Endothelial cell of umbilical vein (primary cell): ENCODE data around the gene INHBB. TPM values are rescaled to one million over a fixed set of nuclear protein-coding genes. Genes with fewer than 3 reads are reported as not detected.

ENCODE experiments used
- BruUV-seq: library from RNA; stranded (reverse); fragments of 400-500 nt; replicated peaks from 2 replicates; lab custom pipeline; 2021; lab: Mats Ljungman, UMichigan
- CTCF ChIA-PET: fragments of 300-600, 350-600 bp; sonication (Branson Sonifier 250); formaldehyde crosslinking; loops from one replicate; lab custom pipeline; 2021; ENCODE audit warnings: antibody characterized with exemption, inconsistent platforms; lab: Charles Lee
- POLR2A ChIA-PET: fragments of 300-600, 350-600 bp; sonication (Branson Sonifier 250); formaldehyde crosslinking; loops from one replicate; lab custom pipeline; 2021; ENCODE audit warnings: antibody characterized with exemption, inconsistent platforms; lab: Charles Lee
- DNase-seq: peaks from one replicate; pipeline ENCODE4 v3.0.0-alpha.2; 2011; ENCODE audit warnings: low read depth, low spot score
- FAIRE-seq: peaks from 2 replicates; lab custom pipeline; 2011; peaks lifted over from hg19 to GRCh38; lab: Jason Lieb, UNC
- H2AFZ ChIP-seq: 2 replicates; pipeline ENCODE4 v1.6.0; 2012; ENCODE audit warnings: low read depth, low read length, control low read depth, inconsistent platforms
- H3K27ac ChIP-seq: 2 replicates; pipeline ENCODE4 v1.5.1; 2011; ENCODE audit warnings: low read depth, mild to moderate bottlenecking, control low read depth, low read length, moderate library complexity; ENCODE audit not compliant: insufficient read depth
- H3K27me3 ChIP-seq, 2 experiments: 2 replicates each; pipeline versions ENCODE4 v1.6.0 to v1.6.1; 2011; ENCODE audit warnings: low read length in 2 of 2, mixed read lengths in 1 of 2; ENCODE audit not compliant: control insufficient read depth in 2 of 2, insufficient read depth in 2 of 2
- H3K36me3 ChIP-seq, 2 experiments: 2 replicates in 1 of 2; 3 replicates in 1 of 2; pipeline ENCODE4 v1.5.1; 2011; ENCODE audit warnings: low read length in 2 of 2, mild to moderate bottlenecking in 1 of 2, moderate library complexity in 1 of 2; ENCODE audit not compliant: control insufficient read depth in 2 of 2, insufficient read depth in 2 of 2; ENCODE audit errors: extremely low read depth in 1 of 2
- H3K4me1 ChIP-seq: 3 replicates; pipeline ENCODE4 v1.5.1; 2011; ENCODE audit warnings: mild to moderate bottlenecking, low read length; ENCODE audit not compliant: control insufficient read depth, insufficient read depth; ENCODE audit errors: extremely low read depth
- H3K4me2 ChIP-seq: 2 replicates; pipeline ENCODE4 v1.6.1; 2011; ENCODE audit warnings: low read length, control low read depth, mixed read lengths; ENCODE audit not compliant: insufficient read depth
- H3K4me3 ChIP-seq, 3 experiments: fragments of 200-600 bp in 1 of 3; sonication (generic), shearing (Covaris generic) in 1 of 3; replicated peaks in 1 of 3; 2 replicates each; pipeline ENCODE4 v1.5.1; 2011 to 2016; ENCODE audit warnings: control low read depth in 3 of 3, low read length in 3 of 3, mild to moderate bottlenecking in 2 of 3, inconsistent platforms in 1 of 3, low read depth in 1 of 3, moderate library complexity in 1 of 3; ENCODE audit not compliant: insufficient read depth in 1 of 3
- H3K79me2 ChIP-seq: 2 replicates; pipeline ENCODE4 v1.6.0; 2012; ENCODE audit warnings: low read length, inconsistent platforms; ENCODE audit not compliant: control insufficient read depth, insufficient read depth
- H3K9ac ChIP-seq: replicated peaks from 2 replicates; pipeline ENCODE3; 2011; ENCODE audit warnings: low read length, control low read depth; ENCODE audit not compliant: insufficient read depth; ENCODE audit errors: extremely low read depth
- H3K9me1 ChIP-seq: replicated peaks from 3 replicates; pipeline ENCODE4 v1.6.0; 2011; ENCODE audit warnings: mild to moderate bottlenecking, low read length; ENCODE audit not compliant: control insufficient read depth, insufficient read depth; ENCODE audit errors: extremely low read depth
- H3K9me3 ChIP-seq: replicated peaks from 2 replicates; pipeline ENCODE4 v1.5.1; 2012; ENCODE audit warnings: low read length, inconsistent platforms; ENCODE audit not compliant: control insufficient read depth, insufficient read depth
- H4K20me1 ChIP-seq: replicated peaks from 2 replicates; pipeline ENCODE3; 2011; ENCODE audit warnings: mild to moderate bottlenecking, low read length; ENCODE audit not compliant: control insufficient read depth, insufficient read depth; ENCODE audit errors: extremely low read depth
- EZH2 ChIP-seq: IDR thresholded peaks from 2 replicates; pipeline ENCODE4 v1.6.1; 2012; ENCODE audit warnings: borderline replicate concordance, low read depth, mild to moderate bottlenecking, moderate library complexity, low read length, inconsistent platforms; ENCODE audit not compliant: severe bottlenecking
- FOS ChIP-seq: IDR thresholded peaks from 2 replicates; pipeline ENCODE4 v1.6.1; 2011; ENCODE audit warnings: mild to moderate bottlenecking, low read length, moderate library complexity, borderline replicate concordance; ENCODE audit not compliant: insufficient read depth
- GATA2 ChIP-seq: IDR thresholded peaks from 2 replicates; pipeline ENCODE4 v1.7.0; 2011; ENCODE audit warnings: low read depth, mild to moderate bottlenecking, moderate library complexity, mixed read lengths, low read length; ENCODE audit not compliant: insufficient read length, insufficient read depth
- JUN ChIP-seq: IDR thresholded peaks from 2 replicates; pipeline ENCODE4 v1.6.1; 2011; ENCODE audit warnings: borderline replicate concordance, low read depth; ENCODE audit not compliant: insufficient read length, insufficient read depth
- MYC ChIP-seq: IDR thresholded peaks from one replicate; pipeline ENCODE4 v1.6.1; 2011; ENCODE audit warnings: mild to moderate bottlenecking, low read depth, low read length
- POLR2A ChIP-seq: IDR thresholded peaks from 2 replicates; pipeline ENCODE4 v1.6.1; 2012; ENCODE audit warnings: low read depth, mild to moderate bottlenecking, control low read depth, low read length
- POLR2AphosphoS5 ChIP-seq: IDR thresholded peaks from 2 replicates; pipeline ENCODE4 v1.6.1; 2012; ENCODE audit warnings: low read depth, mild to moderate bottlenecking, control low read depth, low read length, moderate library complexity; ENCODE audit not compliant: insufficient read depth
- dilution Hi-C: fragments of 300-500 bp; cut with MboI; formaldehyde crosslinking; loops from one replicate; pipeline ENCODE4 v1.15.0; 2019; ENCODE audit warnings: low sequenced_read_pairs; ENCODE audit not compliant: extremely low pct_ligation_motif_present
- intact Hi-C: fragments of 100-400 bp; cut with micrococcal nuclease; formaldehyde crosslinking; loops from one replicate; pipeline ENCODE4 v1.10.0; 2022
- polyA plus RNA-seq, 4 experiments: library from polyadenylated mRNA; depleted of rRNA in 3 of 4; stranded (reverse) in 3 of 4; unstranded in 1 of 4; fragments of >200 nt; gene quantifications; 2 replicates each; pipeline versions ENCODE4 v1.2.1 to v1.2.3, GENCODE V29; 2011 to 2012; ENCODE audit warnings: missing spikeins in 1 of 4
- total RNA-seq: library from RNA; stranded (reverse); gene quantifications from 2 replicates; pipeline ENCODE4 v1.2.3, GENCODE V29; 2021
- TF ChIP-seq, protein P1 (sequence below): IDR thresholded peaks from 2 replicates; pipeline ENCODE4 v1.6.1; 2011; ENCODE audit not compliant: insufficient read depth, insufficient read length
- TF ChIP-seq, protein P2 (sequence below), 2 donors: IDR thresholded peaks; 1 replicate in 1 of 2; 2 replicates in 1 of 2; pipeline ENCODE4 v1.5.1; 2011; ENCODE audit warnings: low read length in 2 of 2, mild to moderate bottlenecking in 2 of 2, moderate library complexity in 2 of 2, control low read depth in 1 of 2, inconsistent platforms in 1 of 2, low read depth in 1 of 2; ENCODE audit not compliant: insufficient read depth in 1 of 2; ENCODE audit errors: extremely low read depth in 1 of 2

The INHBB gene
- total and polyA plus RNA-seq, 2 donors (not counting 3 experiments of a cell fraction or from before 2014, with no cell fraction given), result 0.11 to 1.8 TPM

DNA sequence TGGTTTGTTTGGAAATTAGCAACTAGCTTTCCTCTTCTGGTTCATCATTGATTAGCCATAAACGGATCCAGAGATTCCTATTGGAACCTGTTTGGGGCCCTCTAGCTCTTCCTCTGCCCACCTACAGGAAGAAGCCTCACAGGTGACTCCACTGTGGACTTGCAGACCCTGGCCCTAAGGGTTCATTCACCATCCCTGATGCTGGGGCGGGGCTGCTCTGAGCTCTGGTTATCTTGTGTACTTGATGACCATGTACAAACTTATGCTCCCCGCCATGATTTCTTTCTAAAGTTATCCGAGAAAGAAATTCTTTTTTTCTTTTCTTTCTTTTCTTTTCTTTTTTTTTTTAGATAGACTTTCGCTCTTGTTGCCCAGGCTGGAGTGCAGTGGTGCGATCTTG, 33.9 kb upstream of the INHBB start:
- no peaks in the 10 kb centered on the region for H3K36me3 ChIP-seq
- H2AFZ ChIP-seq, result no peak overlapping the region
- TF ChIP-seq EZH2 (no peak), JUN (no peak), POLR2A (no peak), GATA2 (no peak), MYC (no peak), POLR2AphosphoS5 (no peak), FOS (no peak)
- TF ChIP-seq, protein P1, sequence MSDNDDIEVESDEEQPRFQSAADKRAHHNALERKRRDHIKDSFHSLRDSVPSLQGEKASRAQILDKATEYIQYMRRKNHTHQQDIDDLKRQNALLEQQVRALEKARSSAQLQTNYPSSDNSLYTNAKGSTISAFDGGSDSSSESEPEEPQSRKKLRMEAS, result no peak
- TF ChIP-seq, protein P2, sequence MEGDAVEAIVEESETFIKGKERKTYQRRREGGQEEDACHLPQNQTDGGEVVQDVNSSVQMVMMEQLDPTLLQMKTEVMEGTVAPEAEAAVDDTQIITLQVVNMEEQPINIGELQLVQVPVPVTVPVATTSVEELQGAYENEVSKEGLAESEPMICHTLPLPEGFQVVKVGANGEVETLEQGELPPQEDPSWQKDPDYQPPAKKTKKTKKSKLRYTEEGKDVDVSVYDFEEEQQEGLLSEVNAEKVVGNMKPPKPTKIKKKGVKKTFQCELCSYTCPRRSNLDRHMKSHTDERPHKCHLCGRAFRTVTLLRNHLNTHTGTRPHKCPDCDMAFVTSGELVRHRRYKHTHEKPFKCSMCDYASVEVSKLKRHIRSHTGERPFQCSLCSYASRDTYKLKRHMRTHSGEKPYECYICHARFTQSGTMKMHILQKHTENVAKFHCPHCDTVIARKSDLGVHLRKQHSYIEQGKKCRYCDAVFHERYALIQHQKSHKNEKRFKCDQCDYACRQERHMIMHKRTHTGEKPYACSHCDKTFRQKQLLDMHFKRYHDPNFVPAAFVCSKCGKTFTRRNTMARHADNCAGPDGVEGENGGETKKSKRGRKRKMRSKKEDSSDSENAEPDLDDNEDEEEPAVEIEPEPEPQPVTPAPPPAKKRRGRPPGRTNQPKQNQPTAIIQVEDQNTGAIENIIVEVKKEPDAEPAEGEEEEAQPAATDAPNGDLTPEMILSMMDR (IDR thresholded peaks at IDR 0.05; ENCODE audit: extremely low read depth in 1 of 2, insufficient read depth in 1 of 2, low read depth in 1 of 2, low read length in 2 of 2), result no peak
- DNase-seq (no peak), FAIRE-seq (no peak)
- POLR2A ChIA-PET, result no interaction called here
- no peaks in the 10 kb centered on the region for H3K9me3 ChIP-seq
- no peaks in the 10 kb centered on the region for H4K20me1 ChIP-seq
- intact Hi-C loops (loop anchor here (2.0 to 10.0 kb wide), 4 partner anchors 297 to 609 kb away; partner anchors contain the start of genes EPB41L5 and PTPN4), dilution Hi-C loops (no loop called here)
- BruUV-seq, result no TSS peak
- no peaks in the 10 kb centered on the region for H3K9me1 ChIP-seq
- H3K27me3 ChIP-seq, result no peaks in the 10 kb centered on the region
- H3K4me2 ChIP-seq, result no peak overlapping the region
- no peak overlapping the region for H3K4me3 ChIP-seq
- CTCF ChIA-PET, result interaction anchor here (0.8 to 5.0 kb wide), 18 partner anchors 10 to 609 kb away, joined by 3 to 71 read pairs (median 10); partner anchors contain the start of gene RALB
- no peak overlapping the region for H3K9ac ChIP-seq
- H3K4me1 ChIP-seq, result peaks cover 16% of the 10 kb centered on the region
- no peak overlapping the region for H3K27ac ChIP-seq
- no peaks in the 10 kb centered on the region for H3K79me2 ChIP-seq
